GM12874 (cell line): ENCODE measurements around the gene FNDC8.
A peak's percentile ranks its signal among the peaks of the same experiment; 100 is the strongest.

Source experiments
- CTCF ChIP-seq: IDR thresholded peaks from 2 replicates; pipeline ENCODE4 v1.5.1; 2011; ENCODE audit warnings: low read depth, mild to moderate bottlenecking, control low read depth, low read length, moderate library complexity; ENCODE audit not compliant: insufficient read depth

Gene FNDC8

GRCh38 chr17:35101036-35101435 lies 20.4 kb upstream of the FNDC8 start:
- no peak for TF ChIP-seq CTCF

- no peak for TF ChIP-seq CTCF
Measured at GRCh38 chr17:35101725-35102124, 19.7 kb upstream of the FNDC8 start.

GRCh38 chr17:35103271-35103670 lies 18.1 kb upstream of the FNDC8 start:
- no peak for TF ChIP-seq CTCF

GRCh38 chr17:35104844-35105450 lies 16.5 kb upstream of the FNDC8 start:
- TF ChIP-seq CTCF: no peak

- TF ChIP-seq CTCF: no peak
Measured at GRCh38 chr17:35116845-35117244, 4.6 kb upstream of the FNDC8 start.

GRCh38 chr17:35117984-35118383 lies 3.4 kb upstream of the FNDC8 start:
- TF ChIP-seq CTCF: peak; percentile 59

GRCh38 chr17:35119370-35120165 lies 1.8 kb upstream of the FNDC8 start, which contains the start of gene RAD51D:
Gene RAD51D (minus strand): TSS chr17:35119860. CDS start chr17:35119613, 247 bp downstream.
- peak; percentile 95 for TF ChIP-seq CTCF
